CD14-positive monocyte (primary cell): Measurements from ENCODE around the gene UBN2. TPM values are rescaled to one million over a fixed set of nuclear protein-coding genes. Genes with fewer than 3 reads are reported as not detected.
A peak's percentile ranks its signal among the peaks of the same experiment; 100 is the strongest.

Experiments
- DNase-seq, 3 donors: peaks; one replicate each; pipeline ENCODE4 v3.0.0-alpha.2; 2011 to 2022
- H2AFZ ChIP-seq: 2 replicates; pipeline ENCODE4 v1.6.0; 2012; ENCODE audit warnings: mild to moderate bottlenecking, low read depth, low read length, inconsistent platforms; ENCODE audit not compliant: insufficient read depth, poor library complexity, severe bottlenecking
- H3K27ac ChIP-seq, 2 donors: 1 replicate in 1 of 2; 2 replicates in 1 of 2; pipeline ENCODE4 v1.5.1; 2012 to 2013; ENCODE audit warnings: low read length in 2 of 2, control low read depth in 1 of 2, inconsistent platforms in 1 of 2, low read depth in 1 of 2, mild to moderate bottlenecking in 1 of 2
- H3K27me3 ChIP-seq, 2 donors: one replicate each; pipeline versions ENCODE4 v1.6.0 to v1.6.1; 2011 to 2013; ENCODE audit warnings: low read length in 2 of 2; ENCODE audit not compliant: control insufficient read depth in 2 of 2, insufficient read depth in 2 of 2
- H3K36me3 ChIP-seq, 2 donors: replicated peaks in 1 of 2; 1 replicate in 1 of 2; 2 replicates in 1 of 2; pipeline versions ENCODE4 v1.5.1 to v1.6.1; 2012 to 2013; ENCODE audit warnings: low read length in 2 of 2, control low read depth in 1 of 2, inconsistent platforms in 1 of 2, mild to moderate bottlenecking in 1 of 2; ENCODE audit not compliant: insufficient read depth in 2 of 2, control insufficient read depth in 1 of 2
- H3K4me1 ChIP-seq, 2 donors: 1 replicate in 1 of 2; 2 replicates in 1 of 2; pipeline versions ENCODE4 v1.5.1 to v1.6.1; 2012 to 2013; ENCODE audit warnings: low read length in 2 of 2, control low read depth in 1 of 2, inconsistent platforms in 1 of 2, mild to moderate bottlenecking in 1 of 2, moderate library complexity in 1 of 2; ENCODE audit not compliant: insufficient read depth in 2 of 2, control insufficient read depth in 1 of 2
- H3K4me2 ChIP-seq: replicated peaks from 2 replicates; pipeline ENCODE3; 2012; ENCODE audit warnings: low read length, moderate library complexity, mild to moderate bottlenecking; ENCODE audit not compliant: poor library complexity, severe bottlenecking; ENCODE audit errors: extremely low read depth
- H3K4me3 ChIP-seq, 3 experiments: fragments of 200-600 bp in 1 of 3; sonication (generic) in 1 of 3; replicated peaks in 1 of 3; 1 replicate in 2 of 3; 2 replicates in 1 of 3; pipeline ENCODE4 v1.5.1; 2011 to 2013; ENCODE audit warnings: low read length in 3 of 3, mild to moderate bottlenecking in 3 of 3, control low read depth in 2 of 3, low read depth in 2 of 3, inconsistent platforms in 1 of 3, moderate library complexity in 1 of 3
- H3K79me2 ChIP-seq: 2 replicates; pipeline ENCODE4 v1.6.0; 2012; ENCODE audit warnings: mild to moderate bottlenecking, control low read depth, inconsistent platforms, low read length, moderate library complexity; ENCODE audit not compliant: insufficient read depth
- H3K9ac ChIP-seq: 2 replicates; pipeline ENCODE4 v1.6.0; 2017; ENCODE audit warnings: low read length, mild to moderate bottlenecking; ENCODE audit not compliant: insufficient read depth, poor library complexity, severe bottlenecking
- H3K9me3 ChIP-seq, 2 donors: replicated peaks in 1 of 2; 1 replicate in 1 of 2; 2 replicates in 1 of 2; pipeline versions ENCODE4 v1.5.1 to v1.6.1; 2012 to 2013; ENCODE audit warnings: low read length in 2 of 2, control low read depth in 1 of 2; ENCODE audit not compliant: control insufficient read depth in 1 of 2, insufficient read depth in 1 of 2
- H4K20me1 ChIP-seq: 2 replicates; pipeline ENCODE4 v1.6.0; 2012; ENCODE audit warnings: mild to moderate bottlenecking, low read length, control low read depth, moderate library complexity; ENCODE audit not compliant: insufficient read depth
- H3K27ac Mint-ChIP-seq, 7 donors: one replicate each; pipeline ENCODE4 v1.8.0; 2020; ENCODE audit warnings: mild to moderate bottlenecking in 7 of 7, mixed read lengths in 7 of 7, moderate library complexity in 6 of 7, inconsistent platforms in 2 of 7
- H3K27me3 Mint-ChIP-seq, 3 donors: one replicate each; pipeline ENCODE4 v1.8.0; 2021 to 2022; ENCODE audit warnings: low read depth in 3 of 3, mild to moderate bottlenecking in 3 of 3, mixed read lengths in 3 of 3, moderate library complexity in 3 of 3, inconsistent platforms in 1 of 3
- H3K36me3 Mint-ChIP-seq, 2 donors: one replicate each; pipeline ENCODE4 v1.8.0; 2020; ENCODE audit warnings: mixed read lengths in 2 of 2, inconsistent platforms in 1 of 2, mild to moderate bottlenecking in 1 of 2
- H3K4me1 Mint-ChIP-seq: one replicate; pipeline ENCODE4 v1.8.0; 2020; ENCODE audit warnings: mild to moderate bottlenecking, mixed read lengths
- H3K4me3 Mint-ChIP-seq, 2 donors: one replicate each; pipeline ENCODE4 v1.8.0; 2020; ENCODE audit warnings: mild to moderate bottlenecking in 2 of 2, mixed read lengths in 2 of 2, moderate library complexity in 1 of 2
- H3K9me3 Mint-ChIP-seq, 7 donors: one replicate each; pipeline ENCODE4 v1.8.0; 2020 to 2022; ENCODE audit warnings: mixed read lengths in 7 of 7, mild to moderate bottlenecking in 6 of 7, moderate library complexity in 6 of 7, inconsistent platforms in 2 of 7
- CTCF ChIP-seq: fragments of 200-600 bp; IDR thresholded peaks from one replicate; pipeline ENCODE4 v1.8.0; 2022; ENCODE audit warnings: antibody characterized with exemption, mild to moderate bottlenecking
- WGBS: methylation state at CpG from one replicate; pipeline ENCODE4 v1.1.5; 2013; ENCODE audit warnings: missing lambda C conversion rate; ENCODE audit not compliant: insufficient coverage; 5-methylcytosine and 5-hydroxymethylcytosine counted together
- intact Hi-C, 2 donors: fragments of 100-400 bp; cut with micrococcal nuclease; formaldehyde crosslinking; loops; one replicate each; pipeline versions ENCODE4 v1.15.0 to v1.15.1; 2023
- polyA plus RNA-seq, 3 donors: library from polyadenylated mRNA; depleted of rRNA in 1 of 3; unstranded in 2 of 3; stranded (reverse) in 1 of 3; fragments of 300-500 nt in 2 of 3; fragments of >200 nt in 1 of 3; fragmentation: Illumina TruSeq in 2 of 3; gene quantifications; 1 replicate in 2 of 3; 2 replicates in 1 of 3; pipeline ENCODE4 v1.2.3, GENCODE V29; 2012 to 2021

The UBN2 gene
- polyA plus RNA-seq, 3 donors, result 0.80 to 4.2 (median 1.6) TPM

- H3K36me3 ChIP-seq, result no peaks in the 10 kb centered on the region
- H3K27ac Mint-ChIP-seq, result peak overlapping the region in 5 of 7 donors; percentile 94 to 99 (median 97)
- H3K27me3 ChIP-seq, result no peaks in the 10 kb centered on the region
- peak overlapping the region; percentile 79 for H3K9ac ChIP-seq
- H3K4me3 ChIP-seq, result peak overlapping the region in 2 of 3 experiments; percentile 89 to 100
- WGBS, result 90% methylated on average over 2 of the region's 8 CpGs
- H3K36me3 Mint-ChIP-seq, result peaks cover 0 to 2% of the 10 kb centered on the region in 2 donors
- peak overlapping the region; percentile 93 for H3K4me2 ChIP-seq
- H3K9me3 Mint-ChIP-seq, result peaks cover 0 to 11% (median 6%) of the 10 kb centered on the region in 7 donors
- H4K20me1 ChIP-seq, result peaks cover 29% of the 10 kb centered on the region
- peaks cover 22% of the 10 kb centered on the region for H3K4me1 Mint-ChIP-seq
- intact Hi-C loops, result loop anchor here (5.0 to 10.0 kb wide), 3 partner anchors 95 to 112 kb away; partner anchors contain the start of gene FMC1 (in 1 of the 2)
- peak overlapping the region; percentile 84 for H2AFZ ChIP-seq
- TF ChIP-seq CTCF, result no peak
- peaks cover 34% of the 10 kb centered on the region for H3K79me2 ChIP-seq
- H3K9me3 ChIP-seq, result no peaks in the 10 kb centered on the region
- peak overlapping the region; percentile 100 for H3K4me3 Mint-ChIP-seq
- DNase-seq, result peak in 1 of 3 donors; percentile 4
- H3K27ac ChIP-seq, result peak overlapping the region in 1 of 2 donors; percentile 86
- peaks cover 0 to 8% (median 0%) of the 10 kb centered on the region in 3 donors for H3K27me3 Mint-ChIP-seq
- peaks cover 14 to 23% of the 10 kb centered on the region in 2 donors for H3K4me1 ChIP-seq
Measured at GRCh38 chr7:139230023-139230422, 1.0 kb upstream of the UBN2 start.

GRCh38 chr7:139230484-139230773 lies 608 bp upstream of the UBN2 start:
- Histone ChIP-seq H3K4me3 (peak overlapping the region; percentile 89 to 100 (median 93)), H4K20me1 (peaks cover 29% of the 10 kb centered on the region), H3K9me3 (no peaks in the 10 kb centered on the region), H3K9ac (peak overlapping the region; percentile 79), H3K79me2 (peaks cover 38% of the 10 kb centered on the region), H3K27ac (peak overlapping the region; percentile 86 to 87), H3K36me3 (no peaks in the 10 kb centered on the region), H3K4me2 (peak overlapping the region; percentile 93), H2AFZ (peak overlapping the region; percentile 84), H3K27me3 (no peaks in the 10 kb centered on the region), H3K4me1 (peaks cover 14 to 23% of the 10 kb centered on the region in 2 donors)
- Mint-ChIP-seq H3K27me3 (peaks cover 0 to 8% (median 0%) of the 10 kb centered on the region in 3 donors), H3K36me3 (peaks cover 0 to 2% of the 10 kb centered on the region in 2 donors), H3K9me3 (peaks cover 0 to 7% (median 4%) of the 10 kb centered on the region in 7 donors), H3K4me1 (peaks cover 22% of the 10 kb centered on the region), H3K27ac (peak overlapping the region; percentile 94 to 99 (median 97)), H3K4me3 (peak overlapping the region; percentile 100)
- TF ChIP-seq CTCF, result no peak
- 5% methylated on average over 4 of the region's 12 CpGs for WGBS
- DNase-seq, result no peak
- intact Hi-C loops, result loop anchor here (5.0 to 10.0 kb wide), 3 partner anchors 96 to 112 kb away; partner anchors contain the start of gene FMC1 (in 1 of the 2)
